Esophagus muscularis mucosa (tissue), 4 donors: Measurements from ENCODE around the gene IAH1. TPM values are rescaled to one million over a fixed set of nuclear protein-coding genes. Genes with fewer than 3 reads are reported as not detected.
"Not testable (repeated sequence)": the region's sequence is repeated elsewhere in the genome, so short reads cannot be mapped to it uniquely, and the experiment has no call there.

Source experiments
- DNase-seq: peaks from one replicate; pipeline ENCODE4 v3.0.0-alpha.2; 2017; ENCODE audit errors: extremely low spot score
- H3K27ac ChIP-seq, 4 donors: fragments of 200-600 bp; sonication (generic); replicated peaks in 1 of 4; 1 replicate in 3 of 4; 2 replicates in 1 of 4; pipeline ENCODE4 v1.5.1; 2016 to 2019; ENCODE audit warnings: mild to moderate bottlenecking in 1 of 4
- H3K27me3 ChIP-seq, 4 donors: fragments of 200-600 bp; sonication (generic); one replicate each; pipeline versions ENCODE4 v1.5.1 to v1.6.0; 2016 to 2019
- H3K36me3 ChIP-seq, 4 donors: fragments of 200-600 bp; sonication (generic); one replicate each; pipeline ENCODE4 v1.5.1; 2016 to 2019
- H3K4me1 ChIP-seq, 4 donors: fragments of 200-600 bp; sonication (generic); one replicate each; pipeline ENCODE4 v1.5.1; 2016 to 2019
- H3K4me3 ChIP-seq, 4 donors: fragments of 200-600 bp; sonication (generic); 1 replicate in 2 of 4; 2 replicates in 2 of 4; pipeline ENCODE4 v1.5.1; 2016 to 2019; ENCODE audit warnings: mild to moderate bottlenecking in 4 of 4, moderate library complexity in 1 of 4
- H3K9me3 ChIP-seq, 4 donors: fragments of 200-600 bp; sonication (generic); 1 replicate in 3 of 4; 2 replicates in 1 of 4; pipeline ENCODE4 v1.5.1; 2016 to 2019
- EP300 ChIP-seq: sonication (generic); formaldehyde crosslinking; IDR thresholded peaks from one replicate; pipeline ENCODE4 v1.6.1; 2017; ENCODE audit warnings: antibody characterized with exemption
- POLR2A ChIP-seq: fragments of 450-650 bp; IDR thresholded peaks from one replicate; pipeline ENCODE4 v1.6.1; 2017; ENCODE audit warnings: antibody characterized with exemption, moderate library complexity, mild to moderate bottlenecking, low read depth
- POLR2AphosphoS5 ChIP-seq, 2 donors: sonication (generic); formaldehyde crosslinking; IDR thresholded peaks; one replicate each; pipeline ENCODE4 v1.6.1; 2017; ENCODE audit warnings: antibody characterized with exemption in 2 of 2
- WGBS: methylation state at CpG from one replicate; pipeline ENCODE4 v1.1.5; 2018; 5-methylcytosine and 5-hydroxymethylcytosine counted together
- intact Hi-C: fragments of 100-400 bp; cut with DNase I; formaldehyde crosslinking; loops from one replicate; pipeline ENCODE4 v1.15.1; 2023
- total RNA-seq, 4 donors: library from RNA; depleted of rRNA; stranded (reverse); fragments of >200 nt; gene quantifications; one replicate each; pipeline versions ENCODE4 v1.1.0 to v1.2.1, GENCODE V29; 2016
- TF ChIP-seq, protein P1 (sequence below), 3 experiments: fragments of 200-600 bp in 2 of 3; fragments of 450-650 bp in 1 of 3; sonication (generic) in 2 of 3; IDR thresholded peaks; one replicate each; pipeline ENCODE4 v1.5.1; 2017 to 2019; ENCODE audit warnings: antibody characterized with exemption in 3 of 3, mild to moderate bottlenecking in 2 of 3, moderate library complexity in 1 of 3

IAH1 gene
- total RNA-seq, 4 donors from 2014 or later: 53.0 to 101 (median 66.8) TPM

DNA sequence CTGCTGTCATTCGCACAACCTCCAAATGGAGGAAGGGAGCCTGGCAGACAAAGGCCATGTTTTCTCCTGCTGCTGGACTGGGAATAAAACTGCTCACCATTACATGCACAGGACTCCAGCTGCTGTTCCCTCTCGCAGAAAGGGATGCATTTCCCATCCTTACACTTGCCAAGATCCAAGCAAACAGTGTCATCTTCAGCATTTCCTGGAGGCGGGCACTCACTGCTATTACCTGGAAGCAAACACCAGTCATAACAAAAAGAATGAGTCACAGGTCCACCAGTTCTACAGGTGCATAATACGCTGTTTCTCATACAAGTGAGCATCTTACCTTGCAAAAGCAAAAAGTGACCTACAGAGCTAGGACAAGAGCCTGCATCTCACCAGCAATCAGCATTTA is 22.7 kb downstream of the IAH1 start:
- intact Hi-C loops: no loop called here
- no peak for DNase-seq
- H3K36me3 ChIP-seq: peaks cover 46 to 80% (median 64%) of the 10 kb centered on the region in 4 donors
- no peak overlapping the region for H3K27ac ChIP-seq
- no peak overlapping the region for H3K4me3 ChIP-seq
- 90% methylated on average over 4 of the region's 4 CpGs for WGBS
- no peaks in the 10 kb centered on the region for H3K9me3 ChIP-seq
- H3K27me3 ChIP-seq: no peaks in the 10 kb centered on the region
- TF ChIP-seq, protein P1, sequence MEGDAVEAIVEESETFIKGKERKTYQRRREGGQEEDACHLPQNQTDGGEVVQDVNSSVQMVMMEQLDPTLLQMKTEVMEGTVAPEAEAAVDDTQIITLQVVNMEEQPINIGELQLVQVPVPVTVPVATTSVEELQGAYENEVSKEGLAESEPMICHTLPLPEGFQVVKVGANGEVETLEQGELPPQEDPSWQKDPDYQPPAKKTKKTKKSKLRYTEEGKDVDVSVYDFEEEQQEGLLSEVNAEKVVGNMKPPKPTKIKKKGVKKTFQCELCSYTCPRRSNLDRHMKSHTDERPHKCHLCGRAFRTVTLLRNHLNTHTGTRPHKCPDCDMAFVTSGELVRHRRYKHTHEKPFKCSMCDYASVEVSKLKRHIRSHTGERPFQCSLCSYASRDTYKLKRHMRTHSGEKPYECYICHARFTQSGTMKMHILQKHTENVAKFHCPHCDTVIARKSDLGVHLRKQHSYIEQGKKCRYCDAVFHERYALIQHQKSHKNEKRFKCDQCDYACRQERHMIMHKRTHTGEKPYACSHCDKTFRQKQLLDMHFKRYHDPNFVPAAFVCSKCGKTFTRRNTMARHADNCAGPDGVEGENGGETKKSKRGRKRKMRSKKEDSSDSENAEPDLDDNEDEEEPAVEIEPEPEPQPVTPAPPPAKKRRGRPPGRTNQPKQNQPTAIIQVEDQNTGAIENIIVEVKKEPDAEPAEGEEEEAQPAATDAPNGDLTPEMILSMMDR (IDR thresholded peaks at IDR 0.05): no peak
- TF ChIP-seq POLR2A (no peak), EP300 (no peak), POLR2AphosphoS5 (IDR thresholded peaks at IDR 0.05) (no peak)
- peaks cover 0 to 12% (median 10%) of the 10 kb centered on the region in 4 donors for H3K4me1 ChIP-seq

DNA sequence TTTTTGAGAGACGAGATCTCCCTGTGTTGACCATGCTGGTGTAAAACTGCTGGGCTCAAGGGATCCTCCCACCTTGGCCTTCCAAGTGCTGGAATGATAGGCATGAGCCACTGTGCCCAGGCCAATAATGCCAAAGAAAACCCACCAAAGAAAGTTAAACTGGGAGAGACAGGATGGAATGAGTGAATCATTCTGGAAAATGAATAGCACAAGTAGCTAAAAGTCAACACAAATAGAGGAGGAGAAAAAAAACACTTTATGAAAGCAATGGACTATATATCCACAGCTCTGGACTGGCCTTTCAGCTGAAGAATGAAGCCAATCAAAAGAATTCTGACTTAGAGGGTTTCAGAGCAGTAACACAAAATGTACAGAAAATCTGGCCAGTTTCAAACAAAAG is 23.9 kb downstream of the IAH1 start:
- peak; percentile 1 for DNase-seq
- WGBS: 46% methylated on average over 1 of the region's 1 CpG

DNA sequence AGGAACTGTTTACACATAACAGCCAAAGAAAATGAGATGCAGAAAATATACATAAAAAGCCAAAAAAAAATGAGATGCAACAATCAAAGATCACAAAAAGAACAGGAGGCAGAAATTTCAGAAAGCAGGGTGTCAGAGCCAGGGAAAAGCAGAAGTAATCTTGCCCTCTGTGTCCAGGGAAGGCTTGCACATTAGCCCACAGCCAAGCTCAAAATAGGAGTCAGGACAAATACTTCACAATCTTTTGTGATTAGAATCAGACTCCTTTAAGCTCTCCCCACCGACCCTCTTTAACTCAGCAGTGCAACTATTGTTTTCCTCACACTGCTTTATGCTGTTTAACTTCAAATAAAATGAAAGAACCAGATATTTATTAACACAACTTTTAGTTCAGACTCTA is 34.6 kb downstream of the IAH1 start:
- intact Hi-C loops: no loop called here
- H3K4me1 ChIP-seq: no peaks in the 10 kb centered on the region
- no peaks in the 10 kb centered on the region for H3K9me3 ChIP-seq
- no peak for TF ChIP-seq POLR2AphosphoS5 (IDR thresholded peaks at IDR 0.05)
- no peak for TF ChIP-seq EP300
- TF ChIP-seq POLR2A: no peak
- TF ChIP-seq, protein P1 (IDR thresholded peaks at IDR 0.05): no peak
- DNase-seq: peak; percentile 34
- H3K27ac ChIP-seq: no peak overlapping the region
- 24% methylated on average over 1 of the region's 1 CpG for WGBS
- H3K27me3 ChIP-seq: no peaks in the 10 kb centered on the region
- H3K36me3 ChIP-seq: peaks cover 13 to 72% (median 52%) of the 10 kb centered on the region in 4 donors
- H3K4me3 ChIP-seq: no peak overlapping the region

More for the DNA sequence above, 23.9 kb downstream of the IAH1 start:
- no peak overlapping the region for H3K27ac ChIP-seq
- H3K4me1 ChIP-seq: peaks cover 0 to 12% (median 10%) of the 10 kb centered on the region in 4 donors
- intact Hi-C loops: no loop called here
- TF ChIP-seq POLR2A (no peak), POLR2AphosphoS5 (IDR thresholded peaks at IDR 0.05) (no peak)
- no peaks in the 10 kb centered on the region for H3K27me3 ChIP-seq
- H3K4me3 ChIP-seq: no peak overlapping the region
- H3K9me3 ChIP-seq: no peaks in the 10 kb centered on the region
- peaks cover 35 to 79% (median 58%) of the 10 kb centered on the region in 4 donors for H3K36me3 ChIP-seq

- H3K4me3 ChIP-seq, H3K4me1 ChIP-seq, intact Hi-C loops, H3K27ac ChIP-seq, DNase-seq, H3K27me3 ChIP-seq, H3K9me3 ChIP-seq: not testable (repeated sequence)
- peaks cover 9 to 72% (median 56%) of the 10 kb centered on the region in 4 donors for H3K36me3 ChIP-seq
- WGBS: 93% methylated on average over 3 of the region's 3 CpGs
Measured at GRCh38 chr2:9513946-9514345, 39.6 kb downstream of the IAH1 start.

DNA sequence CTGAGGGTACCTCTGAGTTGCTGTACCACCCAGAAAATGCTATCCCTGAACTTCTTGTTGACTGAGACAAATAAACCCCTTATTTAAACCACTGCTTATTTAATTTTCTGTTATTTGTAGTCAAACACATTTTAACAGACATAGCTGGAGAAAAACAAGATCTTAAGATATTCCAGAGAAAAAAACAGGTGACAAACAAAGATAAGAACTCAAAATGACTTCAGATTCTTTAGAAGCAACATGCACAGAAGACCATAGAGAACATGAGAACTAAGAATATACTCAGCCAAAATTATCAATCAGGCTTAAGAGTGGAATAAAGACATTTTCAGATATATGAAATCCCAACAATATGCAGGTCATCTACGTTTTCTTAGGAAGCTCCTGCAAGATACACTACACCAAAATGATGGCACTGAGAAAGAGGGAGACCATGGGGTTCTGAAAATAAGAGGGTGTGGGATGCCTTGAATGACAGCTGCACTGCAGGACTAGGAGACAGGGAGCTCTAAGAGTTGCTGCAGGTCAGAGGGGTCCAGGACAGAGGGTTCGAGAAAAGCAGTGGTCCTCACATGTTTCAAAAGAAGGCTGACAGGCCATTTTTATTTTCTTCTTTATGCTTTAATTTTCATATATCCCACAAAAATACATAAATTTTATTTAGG is 42.9 kb downstream of the IAH1 start:
- TF ChIP-seq POLR2A: no peak
- no peak for TF ChIP-seq EP300
- TF ChIP-seq, protein P1 (IDR thresholded peaks at IDR 0.05): no peak
- no peak for TF ChIP-seq POLR2AphosphoS5 (IDR thresholded peaks at IDR 0.05)
- H3K4me1 ChIP-seq: no peaks in the 10 kb centered on the region
- 85% methylated on average over 2 of the region's 2 CpGs for WGBS
- peaks cover 25 to 91% (median 71%) of the 10 kb centered on the region in 4 donors for H3K36me3 ChIP-seq
- intact Hi-C loops: no loop called here
- H3K27me3 ChIP-seq: no peaks in the 10 kb centered on the region
- H3K9me3 ChIP-seq: no peaks in the 10 kb centered on the region
- no peak overlapping the region for H3K27ac ChIP-seq
- DNase-seq: no peak
- no peak overlapping the region for H3K4me3 ChIP-seq

DNA sequence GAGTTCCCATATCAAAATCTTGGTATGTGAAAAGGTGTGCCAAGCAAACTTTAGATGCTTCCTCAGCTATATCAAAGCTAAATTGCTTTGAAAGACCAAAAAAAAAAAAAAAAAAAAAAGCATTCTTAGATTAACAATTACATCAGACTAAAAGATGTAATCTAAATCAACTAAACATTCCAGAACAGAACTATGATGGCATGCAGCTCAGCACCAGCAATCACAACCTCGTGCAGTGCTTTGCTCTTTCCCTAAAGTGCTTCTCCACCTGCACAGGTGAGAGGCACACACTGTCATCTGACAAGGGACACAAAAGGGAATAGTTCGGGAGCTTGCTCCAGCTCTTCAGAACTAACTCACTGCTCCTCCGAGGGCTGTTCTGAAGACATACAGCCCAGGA is 43.8 kb downstream of the IAH1 start:
- no peak overlapping the region for H3K27ac ChIP-seq
- no peak for DNase-seq
- H3K36me3 ChIP-seq: peaks cover 20 to 86% (median 65%) of the 10 kb centered on the region in 4 donors
- no peak overlapping the region for H3K4me3 ChIP-seq
- intact Hi-C loops: no loop called here
- H3K9me3 ChIP-seq: no peaks in the 10 kb centered on the region
- no peaks in the 10 kb centered on the region for H3K27me3 ChIP-seq
- WGBS: 89% methylated on average over 3 of the region's 3 CpGs
- no peak for TF ChIP-seq EP300
- TF ChIP-seq, protein P1 (IDR thresholded peaks at IDR 0.05): no peak
- no peaks in the 10 kb centered on the region for H3K4me1 ChIP-seq
